Naive B cell (primary cell): ENCODE data around the gene FSD1L. TPM values are rescaled to one million over a fixed set of nuclear protein-coding genes. Genes with fewer than 3 reads are reported as not detected.
A peak's percentile ranks its signal among the peaks of the same experiment; 100 is the strongest.

Experiments
- ATAC-seq, 2 donors: fragments of 150-1000 bp; cut with Tn5 transposase; 2 replicates each; pipeline ENCODE4 v1.10.0; 2021; ENCODE audit warnings: low read depth in 2 of 2, mild to moderate bottlenecking in 2 of 2, moderate library complexity in 2 of 2
- DNase-seq: peaks from one replicate; pipeline ENCODE4 v3.0.0; 2022
- H3K27ac Mint-ChIP-seq, 6 donors: one replicate each; pipeline ENCODE4 v1.8.0; 2020 to 2022; ENCODE audit warnings: mild to moderate bottlenecking in 6 of 6, mixed read lengths in 6 of 6, moderate library complexity in 5 of 6, inconsistent platforms in 2 of 6
- H3K27me3 Mint-ChIP-seq, 3 donors: one replicate each; pipeline ENCODE4 v1.8.0; 2021 to 2022; ENCODE audit warnings: mixed read lengths in 3 of 3, mild to moderate bottlenecking in 1 of 3
- H3K36me3 Mint-ChIP-seq, 2 donors: one replicate each; pipeline ENCODE4 v1.8.0; 2020 to 2022; ENCODE audit warnings: mixed read lengths in 2 of 2, inconsistent platforms in 1 of 2, mild to moderate bottlenecking in 1 of 2
- H3K4me1 Mint-ChIP-seq, 3 donors: one replicate each; pipeline ENCODE4 v1.8.0; 2020 to 2022; ENCODE audit warnings: mixed read lengths in 3 of 3, inconsistent platforms in 1 of 3, mild to moderate bottlenecking in 1 of 3, moderate library complexity in 1 of 3
- H3K4me3 Mint-ChIP-seq, 8 donors: one replicate each; pipeline ENCODE4 v1.8.0; 2020 to 2022; ENCODE audit warnings: mild to moderate bottlenecking in 8 of 8, mixed read lengths in 8 of 8, moderate library complexity in 8 of 8, inconsistent platforms in 2 of 8
- H3K9me3 Mint-ChIP-seq, 7 donors: one replicate each; pipeline ENCODE4 v1.8.0; 2020 to 2022; ENCODE audit warnings: mixed read lengths in 7 of 7, mild to moderate bottlenecking in 5 of 7, inconsistent platforms in 2 of 7, moderate library complexity in 1 of 7
- polyA plus RNA-seq, 6 donors: library from polyadenylated mRNA; unstranded; fragments of 300-500 nt; fragmentation: Illumina TruSeq; gene quantifications; one replicate each; pipeline ENCODE4 v1.2.3, GENCODE V29; 2021; ENCODE audit warnings: low read depth in 6 of 6

The FSD1L gene
- polyA plus RNA-seq, 6 donors from 2014 or later: 2.5 to 5.9 (median 3.5) TPM

- Mint-ChIP-seq H3K27ac (peak overlapping the region in 2 of 6 donors; percentile 47 to 57), H3K9me3 (no peaks in the 10 kb centered on the region)
These were observed 27.8 kb upstream of the FSD1L start for GRCh38 chr9:105419816-105420597.

GRCh38 chr9:105421154-105421553 lies 26.7 kb upstream of the FSD1L start:
- H3K4me1 Mint-ChIP-seq: no peaks in the 10 kb centered on the region
- H3K4me3 Mint-ChIP-seq: no peak overlapping the region
- H3K9me3 Mint-ChIP-seq: no peaks in the 10 kb centered on the region
- no peak overlapping the region for H3K27ac Mint-ChIP-seq
- DNase-seq (no peak), ATAC-seq (no peak)
- no peaks in the 10 kb centered on the region for H3K36me3 Mint-ChIP-seq
- no peaks in the 10 kb centered on the region for H3K27me3 Mint-ChIP-seq

More at GRCh38 chr9:105419816-105420597, 27.8 kb upstream of the FSD1L start:
- DNase-seq (no peak), ATAC-seq (no peak)
- Mint-ChIP-seq H3K4me3 (no peak overlapping the region), H3K4me1 (peaks cover 0 to 5% (median 4%) of the 10 kb centered on the region in 3 donors), H3K36me3 (no peaks in the 10 kb centered on the region), H3K27me3 (no peaks in the 10 kb centered on the region)

GRCh38 chr9:105421864-105422263 lies 26.0 kb upstream of the FSD1L start:
- no peak overlapping the region for H3K4me3 Mint-ChIP-seq
- DNase-seq (no peak), ATAC-seq (no peak)
- H3K36me3 Mint-ChIP-seq: no peaks in the 10 kb centered on the region
- H3K4me1 Mint-ChIP-seq: no peaks in the 10 kb centered on the region
- no peaks in the 10 kb centered on the region for H3K27me3 Mint-ChIP-seq
- peak overlapping the region in 1 of 6 donors; percentile 44 for H3K27ac Mint-ChIP-seq
- no peaks in the 10 kb centered on the region for H3K9me3 Mint-ChIP-seq

- no peaks in the 10 kb centered on the region for H3K9me3 Mint-ChIP-seq
- no peaks in the 10 kb centered on the region for H3K36me3 Mint-ChIP-seq
- no peak for DNase-seq
- H3K4me3 Mint-ChIP-seq: no peak overlapping the region
- peak in 1 of 2 donors; percentile 40 for ATAC-seq
- H3K27ac Mint-ChIP-seq: no peak overlapping the region
- H3K4me1 Mint-ChIP-seq: no peaks in the 10 kb centered on the region
- H3K27me3 Mint-ChIP-seq: no peaks in the 10 kb centered on the region
These were observed 21.9 kb upstream of the FSD1L start for GRCh38 chr9:105425816-105426433.

- H3K4me3 Mint-ChIP-seq: no peak overlapping the region
- no peaks in the 10 kb centered on the region for H3K9me3 Mint-ChIP-seq
- H3K27me3 Mint-ChIP-seq: no peaks in the 10 kb centered on the region
- H3K36me3 Mint-ChIP-seq: no peaks in the 10 kb centered on the region
- H3K27ac Mint-ChIP-seq: no peak overlapping the region
- DNase-seq (no peak), ATAC-seq (no peak)
- no peaks in the 10 kb centered on the region for H3K4me1 Mint-ChIP-seq
These were observed 21.2 kb upstream of the FSD1L start for GRCh38 chr9:105426657-105427056.

- no peaks in the 10 kb centered on the region for H3K27me3 Mint-ChIP-seq
- ATAC-seq (no peak), DNase-seq (no peak)
- no peaks in the 10 kb centered on the region for H3K9me3 Mint-ChIP-seq
- H3K4me3 Mint-ChIP-seq: no peak overlapping the region
- H3K27ac Mint-ChIP-seq: no peak overlapping the region
- no peaks in the 10 kb centered on the region for H3K36me3 Mint-ChIP-seq
- H3K4me1 Mint-ChIP-seq: peaks cover 0 to 8% (median 0%) of the 10 kb centered on the region in 3 donors
These were observed 16.2 kb upstream of the FSD1L start for GRCh38 chr9:105431424-105432246.

- peaks cover 0 to 8% (median 0%) of the 10 kb centered on the region in 3 donors for H3K4me1 Mint-ChIP-seq
These were observed 15.5 kb upstream of the FSD1L start for GRCh38 chr9:105432247-105432842.

GRCh38 chr9:105435453-105435852 lies 12.4 kb upstream of the FSD1L start:
- no peak overlapping the region for H3K27ac Mint-ChIP-seq
- ATAC-seq (no peak), DNase-seq (no peak)
- no peaks in the 10 kb centered on the region for H3K36me3 Mint-ChIP-seq
- H3K27me3 Mint-ChIP-seq: no peaks in the 10 kb centered on the region
- peaks cover 0 to 8% (median 0%) of the 10 kb centered on the region in 3 donors for H3K4me1 Mint-ChIP-seq
- H3K4me3 Mint-ChIP-seq: no peak overlapping the region
- H3K9me3 Mint-ChIP-seq: no peaks in the 10 kb centered on the region

More at GRCh38 chr9:105432247-105432842, 15.5 kb upstream of the FSD1L start:
- Mint-ChIP-seq H3K27me3 (no peaks in the 10 kb centered on the region), H3K27ac (no peak overlapping the region), H3K36me3 (no peaks in the 10 kb centered on the region), H3K9me3 (no peaks in the 10 kb centered on the region), H3K4me3 (no peak overlapping the region)
- DNase-seq: no peak
- no peak for ATAC-seq

GRCh38 chr9:105436783-105437182 lies 11.1 kb upstream of the FSD1L start:
- no peak overlapping the region for H3K27ac Mint-ChIP-seq
- H3K36me3 Mint-ChIP-seq: no peaks in the 10 kb centered on the region
- no peak for DNase-seq
- ATAC-seq: no peak
- no peak overlapping the region for H3K4me3 Mint-ChIP-seq
- peaks cover 0 to 8% (median 0%) of the 10 kb centered on the region in 3 donors for H3K4me1 Mint-ChIP-seq
- H3K9me3 Mint-ChIP-seq: no peaks in the 10 kb centered on the region
- H3K27me3 Mint-ChIP-seq: no peaks in the 10 kb centered on the region

GRCh38 chr9:105437704-105438103 lies 10.1 kb upstream of the FSD1L start:
- Mint-ChIP-seq H3K27ac (no peak overlapping the region), H3K4me1 (peaks cover 0 to 8% (median 0%) of the 10 kb centered on the region in 3 donors), H3K4me3 (no peak overlapping the region), H3K36me3 (no peaks in the 10 kb centered on the region), H3K27me3 (no peaks in the 10 kb centered on the region), H3K9me3 (no peaks in the 10 kb centered on the region)
- DNase-seq: no peak
- no peak for ATAC-seq

- no peak overlapping the region for H3K4me3 Mint-ChIP-seq
- H3K36me3 Mint-ChIP-seq: no peaks in the 10 kb centered on the region
These were observed 9.6 kb upstream of the FSD1L start for GRCh38 chr9:105438141-105438806.

GRCh38 chr9:105439428-105439827 lies 8.4 kb upstream of the FSD1L start:
- Mint-ChIP-seq H3K36me3 (no peaks in the 10 kb centered on the region), H3K4me1 (no peaks in the 10 kb centered on the region), H3K27ac (no peak overlapping the region), H3K27me3 (no peaks in the 10 kb centered on the region), H3K9me3 (no peaks in the 10 kb centered on the region), H3K4me3 (no peak overlapping the region)
- ATAC-seq: no peak
- DNase-seq: no peak

More at GRCh38 chr9:105438141-105438806, 9.6 kb upstream of the FSD1L start:
- DNase-seq (no peak), ATAC-seq (no peak)
- Mint-ChIP-seq H3K27ac (no peak overlapping the region), H3K4me1 (peaks cover 0 to 8% (median 0%) of the 10 kb centered on the region in 3 donors), H3K27me3 (no peaks in the 10 kb centered on the region), H3K9me3 (no peaks in the 10 kb centered on the region)

- Mint-ChIP-seq H3K27ac (no peak overlapping the region), H3K36me3 (no peaks in the 10 kb centered on the region), H3K4me1 (no peaks in the 10 kb centered on the region), H3K27me3 (no peaks in the 10 kb centered on the region), H3K9me3 (no peaks in the 10 kb centered on the region), H3K4me3 (no peak overlapping the region)
- ATAC-seq (no peak), DNase-seq (no peak)
These were observed 6.1 kb upstream of the FSD1L start for GRCh38 chr9:105441616-105442160.
